PFSK-1 (cell line): ENCODE results near the gene SFTPA1.

Source experiments
- FOXP2 ChIP-seq: optimal IDR thresholded peaks from 2 replicates; pipeline ENCODE3; 2011; ENCODE audit warnings: borderline replicate concordance, control low read depth, inconsistent platforms; ENCODE audit not compliant: insufficient read depth; ENCODE audit errors: extremely low read length, extremely low read depth
- POLR2AphosphoS5 ChIP-seq: IDR thresholded peaks from 2 replicates; pipeline ENCODE4 v1.6.1; 2012; ENCODE audit warnings: low read depth, mild to moderate bottlenecking, control low read depth, low read length, moderate library complexity
- SIN3A ChIP-seq: IDR thresholded peaks from 2 replicates; pipeline ENCODE4 v1.6.1; 2012; ENCODE audit warnings: mild to moderate bottlenecking, low read length, moderate library complexity, borderline replicate concordance; ENCODE audit not compliant: insufficient read depth
- TAF1 ChIP-seq: IDR thresholded peaks from 2 replicates; pipeline ENCODE4 v1.6.1; 2012; ENCODE audit warnings: low read length, control low read depth, borderline replicate concordance; ENCODE audit not compliant: insufficient read depth
- TF ChIP-seq, protein P1 (sequence below), 2 experiments: IDR thresholded peaks; 2 replicates each; pipeline versions ENCODE4 v1.6.1 to v1.8.0; 2011 to 2012; ENCODE audit warnings: low read depth in 2 of 2, low read length in 2 of 2, control low read depth in 1 of 2, inconsistent platforms in 1 of 2, mild to moderate bottlenecking in 1 of 2, moderate library complexity in 1 of 2; ENCODE audit not compliant: insufficient read depth in 1 of 2

The SFTPA1 gene

DNA sequence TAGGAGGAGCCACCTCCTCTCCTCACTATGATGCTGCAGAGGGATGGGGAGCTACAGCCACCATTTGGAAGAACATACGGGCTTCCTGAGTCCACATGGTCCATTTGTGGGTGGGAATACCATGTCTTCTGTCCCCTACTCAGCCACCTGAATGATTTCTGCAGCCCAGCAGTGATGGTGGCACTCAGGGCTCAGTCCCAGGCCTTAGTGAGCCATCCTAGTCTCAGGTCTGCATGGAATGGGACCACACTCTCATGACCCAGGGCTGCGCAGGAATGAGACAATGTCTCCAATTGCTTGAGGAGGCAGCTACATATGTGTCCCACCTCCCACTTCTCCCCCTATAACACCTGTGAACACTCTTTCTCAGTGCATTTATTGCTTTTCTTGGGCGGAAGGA, 4.8 kb downstream of the SFTPA1 start:
- TF ChIP-seq TAF1 (no peak), POLR2AphosphoS5 (no peak), FOXP2 (no peak), SIN3A (no peak)
- TF ChIP-seq, protein P1, sequence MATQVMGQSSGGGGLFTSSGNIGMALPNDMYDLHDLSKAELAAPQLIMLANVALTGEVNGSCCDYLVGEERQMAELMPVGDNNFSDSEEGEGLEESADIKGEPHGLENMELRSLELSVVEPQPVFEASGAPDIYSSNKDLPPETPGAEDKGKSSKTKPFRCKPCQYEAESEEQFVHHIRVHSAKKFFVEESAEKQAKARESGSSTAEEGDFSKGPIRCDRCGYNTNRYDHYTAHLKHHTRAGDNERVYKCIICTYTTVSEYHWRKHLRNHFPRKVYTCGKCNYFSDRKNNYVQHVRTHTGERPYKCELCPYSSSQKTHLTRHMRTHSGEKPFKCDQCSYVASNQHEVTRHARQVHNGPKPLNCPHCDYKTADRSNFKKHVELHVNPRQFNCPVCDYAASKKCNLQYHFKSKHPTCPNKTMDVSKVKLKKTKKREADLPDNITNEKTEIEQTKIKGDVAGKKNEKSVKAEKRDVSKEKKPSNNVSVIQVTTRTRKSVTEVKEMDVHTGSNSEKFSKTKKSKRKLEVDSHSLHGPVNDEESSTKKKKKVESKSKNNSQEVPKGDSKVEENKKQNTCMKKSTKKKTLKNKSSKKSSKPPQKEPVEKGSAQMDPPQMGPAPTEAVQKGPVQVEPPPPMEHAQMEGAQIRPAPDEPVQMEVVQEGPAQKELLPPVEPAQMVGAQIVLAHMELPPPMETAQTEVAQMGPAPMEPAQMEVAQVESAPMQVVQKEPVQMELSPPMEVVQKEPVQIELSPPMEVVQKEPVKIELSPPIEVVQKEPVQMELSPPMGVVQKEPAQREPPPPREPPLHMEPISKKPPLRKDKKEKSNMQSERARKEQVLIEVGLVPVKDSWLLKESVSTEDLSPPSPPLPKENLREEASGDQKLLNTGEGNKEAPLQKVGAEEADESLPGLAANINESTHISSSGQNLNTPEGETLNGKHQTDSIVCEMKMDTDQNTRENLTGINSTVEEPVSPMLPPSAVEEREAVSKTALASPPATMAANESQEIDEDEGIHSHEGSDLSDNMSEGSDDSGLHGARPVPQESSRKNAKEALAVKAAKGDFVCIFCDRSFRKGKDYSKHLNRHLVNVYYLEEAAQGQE (IDR thresholded peaks at IDR 0.05; ENCODE audit: insufficient read depth in 1 of 2, low read depth in 2 of 2, low read length in 2 of 2): no peak

DNA sequence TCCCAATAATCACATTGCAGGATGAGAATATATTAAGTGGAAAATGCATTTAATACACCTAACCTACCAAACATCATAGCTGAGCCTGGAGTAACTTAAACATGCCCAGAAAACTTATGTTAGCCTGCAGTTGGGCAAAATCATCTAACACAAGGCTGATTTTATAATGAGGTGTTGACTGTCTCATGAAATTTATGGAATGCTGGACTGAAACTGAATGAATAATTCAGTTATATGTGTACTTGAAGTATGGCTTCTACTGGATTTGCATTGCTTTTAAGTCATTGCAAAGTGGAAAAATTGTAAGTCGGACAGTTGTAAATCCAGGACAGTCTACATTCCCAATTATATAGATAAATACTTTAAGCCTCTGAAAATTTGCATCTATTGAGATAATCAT, 5.4 kb downstream of the SFTPA1 start:
- TF ChIP-seq TAF1 (no peak), POLR2AphosphoS5 (no peak), SIN3A (no peak), FOXP2 (no peak)
- TF ChIP-seq, protein P1 (IDR thresholded peaks at IDR 0.05; ENCODE audit: insufficient read depth in 1 of 2, low read depth in 2 of 2, low read length in 2 of 2): no peak

DNA sequence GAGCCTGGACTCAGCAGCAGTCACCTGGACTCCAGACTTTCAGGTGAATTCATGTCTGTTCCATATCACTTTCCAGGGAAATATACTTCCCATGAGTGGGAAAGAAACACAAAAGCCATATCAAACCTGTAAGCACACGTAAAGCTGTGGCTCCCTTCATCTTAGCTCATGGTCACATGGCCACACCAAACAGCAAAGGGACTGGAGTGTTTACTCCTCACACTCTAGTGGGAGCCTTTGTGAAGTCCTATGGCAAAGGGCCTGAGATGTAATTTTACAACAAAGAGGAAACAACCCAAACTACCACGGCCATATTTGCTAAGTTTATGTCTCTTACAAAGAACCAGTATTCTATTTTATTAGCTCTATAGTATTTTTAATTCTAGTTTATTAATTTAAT, 16.3 kb downstream of the SFTPA1 start:
- TF ChIP-seq, protein P1 (IDR thresholded peaks at IDR 0.05; ENCODE audit: insufficient read depth in 1 of 2, low read depth in 2 of 2, low read length in 2 of 2): no peak
- TF ChIP-seq SIN3A (no peak), POLR2AphosphoS5 (no peak), TAF1 (no peak), FOXP2 (no peak)

DNA sequence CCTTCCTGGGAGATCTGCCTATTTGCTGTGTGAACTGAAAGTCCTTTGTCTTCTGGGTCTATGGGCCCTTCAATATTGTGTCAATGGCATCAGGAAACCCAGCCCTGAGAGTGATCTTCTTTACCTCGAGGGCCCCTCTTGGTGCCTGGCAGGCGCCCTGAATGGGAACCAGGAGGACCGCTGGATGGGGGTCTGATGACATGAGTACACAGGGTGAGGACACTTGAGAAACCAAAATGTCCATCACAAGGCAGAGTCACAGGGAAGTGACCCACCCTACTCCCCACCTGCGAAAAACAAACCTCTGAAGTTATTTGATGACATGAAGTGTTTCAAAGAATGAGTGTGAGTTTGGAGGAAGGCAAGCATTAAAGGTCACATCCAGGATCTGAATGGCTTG, 17.3 kb downstream of the SFTPA1 start:
- TF ChIP-seq SIN3A (no peak), TAF1 (no peak), FOXP2 (no peak), POLR2AphosphoS5 (no peak)

DNA sequence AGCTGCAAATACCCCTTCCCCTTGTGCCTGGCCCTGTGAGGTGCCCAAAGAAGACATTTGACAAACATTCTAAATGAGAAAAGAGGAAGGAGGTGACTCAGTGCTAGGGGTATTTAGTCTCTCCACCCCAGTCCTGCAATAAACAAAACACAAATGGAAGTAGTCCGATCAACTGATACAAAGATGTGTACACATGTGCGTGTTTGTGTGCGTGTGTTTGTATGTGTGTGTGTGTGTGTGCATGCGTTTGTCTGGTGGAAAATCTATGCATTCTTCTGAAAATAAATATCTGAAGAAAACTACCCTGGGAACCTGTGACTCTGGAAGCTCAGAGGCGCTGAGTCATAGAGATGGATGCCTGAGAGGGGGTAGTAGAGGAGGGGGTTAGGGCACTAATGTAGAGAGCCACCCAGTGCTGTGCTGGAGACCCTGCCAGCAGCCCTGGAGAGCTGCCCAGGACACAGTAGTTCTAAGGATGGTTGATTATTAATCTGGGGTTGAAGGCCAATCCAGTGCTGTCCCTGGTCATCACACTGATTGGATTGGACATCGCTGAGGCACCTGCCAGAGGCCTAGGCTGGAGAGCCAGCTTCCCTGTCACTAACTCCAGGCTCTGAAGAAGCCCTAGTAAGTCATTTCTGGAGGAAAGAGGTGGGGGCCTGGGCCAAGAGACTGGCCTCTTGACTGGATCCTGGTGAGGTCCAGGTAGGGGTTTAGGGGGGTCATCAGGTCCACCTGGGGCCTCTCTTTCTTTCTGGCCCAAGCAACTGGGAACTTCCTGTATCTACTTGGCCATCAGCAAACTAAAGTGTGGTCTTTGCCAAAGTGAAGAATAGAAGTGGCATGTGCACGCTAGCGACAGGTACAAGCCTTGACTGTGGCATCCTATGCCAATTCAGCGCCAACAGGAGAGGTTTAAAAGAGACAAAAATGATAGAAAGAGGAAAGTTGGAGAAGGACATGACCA, 18.5 kb downstream of the SFTPA1 start:
- no peak for TF ChIP-seq POLR2AphosphoS5
- TF ChIP-seq, protein P1 (IDR thresholded peaks at IDR 0.05; ENCODE audit: insufficient read depth in 1 of 2, low read depth in 2 of 2, low read length in 2 of 2): no peak
- TF ChIP-seq SIN3A: no peak
- no peak for TF ChIP-seq TAF1
- no peak for TF ChIP-seq FOXP2
